T1000 (cell line): ENCODE results near the gene ACER3.
"Not testable (repeated sequence)": the region's sequence is repeated elsewhere in the genome, so short reads cannot be mapped to it uniquely, and the experiment has no call there.

Experiments
- DNase-seq: peaks from one replicate; lab custom pipeline; 2025; ENCODE audit warnings: mixed read lengths; lab: John Stamatoyannopoulos, UW

The ACER3 gene

DNA sequence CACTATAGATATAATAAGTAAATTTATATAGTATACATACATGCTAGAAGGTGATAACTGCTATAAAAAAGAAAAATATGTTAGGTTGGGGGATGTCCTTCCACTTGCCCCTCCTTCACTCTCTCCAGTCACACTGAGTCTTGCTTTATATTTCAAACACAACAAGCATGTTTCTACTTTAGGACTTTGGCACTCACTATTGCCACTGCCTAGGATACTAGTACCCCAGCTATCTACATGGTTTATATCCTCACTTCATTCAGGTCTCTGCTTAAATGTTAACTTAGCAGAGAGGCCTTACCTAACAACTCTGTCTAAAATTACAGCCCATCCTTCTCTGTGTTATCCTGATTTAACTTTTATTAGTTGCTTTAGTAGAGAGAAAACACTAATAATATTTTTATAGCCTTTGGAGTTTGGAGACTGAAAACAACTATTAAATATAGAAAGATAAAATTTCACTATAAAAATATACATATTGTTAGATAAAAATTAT is 134.4 kb downstream of the ACER3 start:
- no peak for DNase-seq

DNA sequence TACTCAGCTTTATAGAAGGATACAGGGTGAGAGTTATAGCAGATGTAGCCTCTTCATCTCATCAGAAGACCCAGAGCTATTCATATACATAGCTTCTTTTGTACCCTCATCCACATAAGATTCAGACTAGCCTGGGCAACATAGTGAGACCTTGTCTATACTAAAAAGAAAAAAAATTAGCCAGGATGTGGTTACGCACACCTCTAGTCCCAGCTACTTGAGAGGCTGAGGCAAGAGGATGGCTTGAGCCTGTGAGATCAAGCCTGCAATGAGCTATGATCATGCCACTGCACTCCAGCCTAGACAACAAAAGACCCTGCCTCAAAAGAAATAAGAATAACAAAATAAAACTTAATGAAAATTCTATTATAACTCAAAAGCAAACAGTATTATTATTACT is 136.8 kb downstream of the ACER3 start:
- DNase-seq = no peak

DNA sequence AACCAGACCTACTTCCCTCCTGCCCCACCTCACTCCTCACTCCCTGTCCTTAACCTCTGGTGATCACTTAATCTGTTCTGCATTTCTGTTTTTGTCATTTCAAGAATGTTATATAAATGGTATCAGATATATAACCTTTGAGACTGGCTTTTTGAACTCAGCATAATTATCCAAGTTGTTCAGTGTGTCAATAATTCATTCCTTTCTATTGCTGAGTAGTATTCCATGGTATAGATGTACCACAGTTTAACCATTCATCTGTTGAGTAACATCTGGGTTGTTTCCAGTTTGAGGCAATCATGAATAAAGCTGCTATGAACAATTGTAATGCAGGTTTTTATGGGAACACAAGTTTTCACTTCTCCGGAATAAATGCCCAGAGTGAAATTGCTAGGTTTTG is 138.9 kb downstream of the ACER3 start:
- DNase-seq = no peak

DNA sequence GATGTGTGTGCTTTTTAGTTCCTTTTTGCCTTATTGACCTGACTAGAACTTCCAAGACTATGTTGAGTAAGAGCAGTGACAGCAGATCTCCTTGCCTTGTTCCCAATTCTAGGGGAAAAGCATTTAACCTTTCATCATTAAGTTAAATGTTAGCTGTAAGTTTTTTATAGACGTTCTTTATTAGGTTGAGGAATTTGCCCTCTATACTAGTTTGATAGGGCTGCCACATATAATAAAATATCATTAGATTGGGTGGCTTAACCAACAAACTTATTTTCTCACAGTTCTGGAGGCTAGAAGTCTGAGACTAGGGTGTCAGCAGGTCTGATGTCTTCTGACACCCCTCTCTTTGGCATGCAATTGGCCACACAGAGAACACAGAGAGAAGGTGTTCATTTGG is 140.9 kb downstream of the ACER3 start:
- no peak for DNase-seq

DNA sequence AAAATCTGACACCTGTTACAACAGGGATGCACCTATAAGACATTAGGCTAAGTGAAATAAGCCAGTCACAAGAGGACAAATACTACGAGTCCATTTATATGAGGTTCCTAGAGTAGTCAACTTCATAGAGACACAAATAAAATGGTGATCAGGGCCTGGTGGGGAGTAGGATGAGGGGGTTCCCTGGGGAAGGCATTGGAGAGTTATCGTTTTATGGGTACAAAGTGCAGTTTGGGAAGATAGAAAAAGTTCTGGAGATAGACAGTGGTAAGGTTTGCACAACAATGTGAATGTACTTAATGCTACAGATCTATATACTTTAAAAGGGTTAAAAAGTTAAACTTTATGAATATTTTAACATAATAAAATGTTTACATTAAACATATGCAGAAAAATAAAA is 142.1 kb downstream of the ACER3 start:
- DNase-seq = no peak

DNA sequence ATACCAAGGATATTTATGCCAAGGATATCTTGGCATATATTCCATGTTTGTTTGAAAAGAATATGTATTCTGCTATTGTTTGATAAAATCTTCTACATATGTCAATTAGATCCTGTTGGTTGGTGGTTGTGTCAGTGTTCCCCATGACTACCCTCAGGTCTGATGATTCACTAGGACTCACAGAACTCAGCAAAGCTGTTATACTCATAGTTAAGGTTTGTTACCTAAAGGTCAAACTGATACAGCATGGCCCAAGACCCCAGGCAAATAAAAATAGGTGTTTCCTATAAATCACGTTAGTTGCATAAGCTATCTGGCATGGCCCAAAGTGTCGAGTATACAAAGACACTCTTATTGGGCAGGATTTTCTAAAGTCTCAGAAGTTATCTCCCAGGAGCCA is 143.2 kb downstream of the ACER3 start:
- DNase-seq = no peak

DNA sequence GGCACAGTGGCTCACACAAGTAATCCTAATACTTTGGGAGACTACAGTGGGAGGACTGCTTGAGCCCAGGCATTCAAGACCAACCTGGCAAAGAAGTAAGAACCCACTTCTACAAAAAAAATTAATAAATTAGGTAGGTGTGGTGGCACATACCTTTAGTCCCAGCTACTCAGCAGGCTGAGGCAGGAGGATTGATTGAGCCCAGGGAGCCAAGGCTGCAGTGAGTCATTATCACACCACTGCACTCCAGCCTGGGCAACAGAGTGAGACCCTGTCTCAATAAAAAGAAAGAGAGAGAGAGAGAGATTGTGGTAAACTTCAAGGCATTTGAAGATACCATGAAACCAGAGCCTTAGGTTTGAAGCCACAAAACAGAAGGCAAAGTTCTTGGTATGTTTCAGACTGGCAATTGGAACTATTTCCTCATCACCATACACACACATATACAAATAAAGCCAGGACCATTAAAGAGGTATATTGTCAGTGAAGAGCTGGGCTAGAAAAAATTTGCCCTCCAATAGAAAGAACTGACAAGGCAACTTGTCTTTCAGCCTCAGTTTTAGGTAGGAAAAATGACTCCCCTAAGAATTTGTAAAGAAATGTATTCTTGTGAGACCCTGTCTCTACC is 148.9 kb downstream of the ACER3 start:
- DNase-seq = no peak

DNA sequence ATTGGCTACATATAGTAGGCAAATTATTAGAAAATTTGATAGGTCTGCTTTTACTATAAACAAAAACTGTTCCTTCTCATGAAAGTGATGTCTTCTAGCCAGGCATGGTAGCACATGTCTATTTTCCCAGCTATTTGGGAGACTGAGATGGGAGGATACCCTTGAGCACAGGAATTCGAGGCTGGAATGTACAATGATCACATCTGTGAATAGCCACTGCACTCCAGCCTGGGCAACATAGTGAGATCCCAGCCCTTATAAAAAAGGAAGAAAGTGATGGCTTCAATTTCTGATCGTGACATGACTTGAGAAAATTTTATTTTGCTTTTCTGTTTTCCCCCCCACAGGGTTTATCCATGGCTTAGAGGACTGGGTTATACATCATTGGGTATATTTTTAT is 154.0 kb downstream of the ACER3 start:
- DNase-seq = no peak

DNA sequence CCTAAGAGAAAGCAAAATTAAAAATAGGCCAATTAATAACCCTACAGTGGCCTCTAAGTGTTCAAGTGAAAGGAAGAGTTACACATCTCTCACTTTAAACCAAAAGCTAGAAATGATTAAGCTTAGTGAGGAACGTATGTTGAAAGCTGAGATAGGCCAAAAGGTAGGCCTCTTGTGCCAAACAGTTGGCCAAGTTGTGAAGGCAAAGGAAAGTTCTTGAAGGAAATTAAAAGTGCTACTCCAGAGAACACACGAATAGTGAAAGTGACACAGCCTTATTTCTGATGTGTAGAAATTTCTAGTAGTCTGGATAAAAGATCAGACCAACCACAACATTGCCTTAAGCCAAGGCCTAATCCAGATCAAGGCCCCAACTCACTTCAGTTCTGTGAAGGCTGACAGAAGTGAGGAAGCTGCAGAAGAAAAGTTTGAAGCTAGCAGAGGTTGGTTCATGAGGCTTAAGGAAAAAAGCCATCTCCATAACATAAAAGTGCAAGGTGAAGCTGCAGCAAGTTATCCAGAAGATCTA is 157.7 kb downstream of the ACER3 start:
- DNase-seq = not testable (repeated sequence)

DNA sequence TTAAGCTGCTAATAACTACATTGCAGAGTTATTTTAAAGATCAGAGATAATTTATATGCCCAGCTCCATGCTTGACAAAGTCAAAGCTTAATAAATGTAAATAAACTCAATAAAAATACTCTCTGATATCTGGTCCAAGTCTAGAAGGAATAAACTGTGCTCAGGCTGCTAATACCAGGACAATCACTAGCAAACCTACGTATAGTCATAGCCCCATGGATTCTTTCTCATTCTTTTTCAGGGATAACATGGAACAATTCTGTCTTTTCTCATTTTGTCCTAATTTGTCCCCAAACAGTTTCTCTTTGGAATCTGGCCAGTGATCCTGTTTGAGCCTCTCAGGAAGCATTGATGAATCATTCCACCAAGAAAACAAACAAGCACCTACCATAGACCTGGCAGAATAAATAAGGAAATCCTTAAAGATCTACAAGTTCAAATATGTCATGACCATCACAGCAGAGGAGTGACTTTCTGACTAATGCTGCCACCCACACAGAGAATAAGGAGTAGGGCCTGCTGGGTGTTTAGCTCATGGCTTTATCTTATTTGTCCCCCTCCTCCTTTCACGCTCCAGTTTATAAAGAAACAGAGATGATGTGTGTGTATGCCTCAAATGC is 159.4 kb downstream of the ACER3 start:
- DNase-seq = no peak

DNA sequence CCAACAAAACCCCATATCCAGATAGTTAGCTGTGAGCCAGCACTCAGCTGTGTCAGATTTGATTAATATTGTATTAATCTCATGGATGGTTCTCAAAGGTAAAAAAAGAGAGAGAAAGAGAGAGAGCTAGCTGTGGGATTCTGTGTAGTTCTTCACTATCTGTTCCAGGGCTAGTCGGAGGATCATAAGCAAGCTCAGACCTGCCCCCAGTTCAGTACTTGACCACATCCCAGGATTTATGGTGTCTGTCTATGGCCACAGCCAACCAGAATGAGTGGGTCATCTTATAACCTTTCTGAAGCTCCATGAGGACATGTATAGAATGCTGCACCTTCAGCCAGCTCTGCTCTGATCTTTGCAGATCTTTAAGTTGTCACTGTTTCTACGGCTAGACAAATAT is 160.0 kb downstream of the ACER3 start:
- DNase-seq = no peak

DNA sequence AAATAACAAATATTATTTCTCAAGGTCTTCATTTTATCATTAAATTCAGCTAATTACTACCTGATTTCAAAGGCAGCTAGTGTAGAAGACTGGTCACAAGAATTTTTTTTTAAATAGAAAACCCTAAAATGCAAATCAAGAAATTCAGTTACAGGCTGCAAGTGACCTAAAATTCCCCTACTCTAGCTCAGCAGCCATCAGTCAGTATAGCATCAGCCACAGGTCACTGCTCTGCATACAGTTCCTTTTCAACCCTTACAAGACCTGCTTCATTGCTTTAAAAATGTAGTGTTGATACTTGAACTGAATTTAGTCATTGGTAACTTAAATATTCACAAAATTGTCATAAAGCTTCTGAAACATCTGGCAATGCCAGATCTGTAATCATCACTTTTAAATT is 164.0 kb downstream of the ACER3 start:
- no peak for DNase-seq

DNA sequence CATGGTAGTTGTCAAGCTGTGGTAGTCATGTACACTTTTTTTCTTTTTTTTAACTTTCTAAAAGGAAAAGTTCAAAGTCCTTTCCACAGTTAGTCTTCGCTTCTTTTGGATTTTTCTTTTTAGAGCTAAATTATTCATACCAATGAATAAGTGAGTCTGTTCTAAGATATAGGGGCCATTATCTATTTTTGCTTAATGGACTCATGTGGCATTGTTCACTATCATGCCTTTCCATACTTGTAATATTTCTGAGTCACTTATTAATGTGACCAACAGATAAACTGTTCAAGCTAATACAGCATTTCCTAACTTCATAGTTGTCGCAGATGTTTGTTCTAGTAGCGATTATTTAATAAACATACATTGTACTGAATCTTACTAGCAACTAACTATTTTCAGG is 165.5 kb downstream of the ACER3 start:
- DNase-seq = no peak

DNA sequence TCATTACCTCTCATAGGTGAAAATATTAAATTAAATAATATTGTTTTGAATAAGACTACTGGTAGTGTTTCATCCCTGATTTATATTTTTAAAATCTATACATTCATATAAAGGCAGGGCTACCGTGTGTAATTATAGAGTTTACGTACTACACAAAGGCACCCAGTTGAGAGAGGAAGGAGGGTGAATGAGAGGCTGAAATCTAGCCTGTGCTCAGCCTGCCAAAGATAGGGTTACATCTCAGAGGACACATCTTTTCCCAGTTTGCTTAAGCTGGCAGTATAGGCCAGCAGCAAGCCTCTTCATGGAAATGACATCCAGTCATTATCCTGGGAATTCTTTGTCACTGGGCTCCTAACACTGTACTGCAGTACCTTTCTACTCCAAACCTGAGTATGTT is 166.0 kb downstream of the ACER3 start:
- no peak for DNase-seq

DNA sequence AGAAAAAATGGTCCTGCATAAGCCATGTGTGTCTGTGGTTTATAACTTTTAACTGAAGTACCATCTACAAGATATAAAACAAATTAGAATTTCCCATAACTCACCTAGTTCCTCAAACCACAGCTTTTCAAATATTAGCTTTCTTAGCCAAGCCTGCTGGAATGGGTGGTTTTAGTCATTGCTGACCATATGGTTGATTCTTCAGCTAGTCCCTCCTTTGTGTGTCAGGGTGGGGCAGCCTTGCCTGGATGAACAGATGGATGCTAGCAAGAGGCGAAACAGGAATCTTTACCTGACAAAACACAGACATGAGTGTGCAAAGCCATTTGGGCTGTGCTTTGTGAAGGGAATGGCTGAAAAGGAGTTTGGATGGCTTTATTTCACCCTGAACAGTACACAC is 166.6 kb downstream of the ACER3 start:
- DNase-seq = no peak

DNA sequence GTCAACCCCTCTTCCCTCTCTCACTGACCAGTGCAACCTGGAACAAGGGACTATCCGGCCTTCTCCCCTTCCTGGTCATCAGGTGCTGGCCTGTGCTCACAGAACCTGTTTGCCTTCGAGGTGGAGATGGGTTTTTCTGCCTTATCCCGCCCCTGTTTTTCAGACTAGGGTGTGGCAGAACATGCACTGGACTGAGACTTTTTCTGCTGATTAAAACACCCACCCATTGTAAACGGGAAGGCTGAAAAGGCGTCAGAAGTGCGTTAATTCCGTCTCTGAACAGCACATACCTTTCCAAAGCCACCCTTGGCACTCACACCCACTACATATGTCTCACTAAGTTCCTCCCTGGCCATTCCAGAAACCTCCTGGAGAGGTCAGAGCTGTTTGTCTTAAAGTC is 169.1 kb downstream of the ACER3 start:
- no peak for DNase-seq

DNA sequence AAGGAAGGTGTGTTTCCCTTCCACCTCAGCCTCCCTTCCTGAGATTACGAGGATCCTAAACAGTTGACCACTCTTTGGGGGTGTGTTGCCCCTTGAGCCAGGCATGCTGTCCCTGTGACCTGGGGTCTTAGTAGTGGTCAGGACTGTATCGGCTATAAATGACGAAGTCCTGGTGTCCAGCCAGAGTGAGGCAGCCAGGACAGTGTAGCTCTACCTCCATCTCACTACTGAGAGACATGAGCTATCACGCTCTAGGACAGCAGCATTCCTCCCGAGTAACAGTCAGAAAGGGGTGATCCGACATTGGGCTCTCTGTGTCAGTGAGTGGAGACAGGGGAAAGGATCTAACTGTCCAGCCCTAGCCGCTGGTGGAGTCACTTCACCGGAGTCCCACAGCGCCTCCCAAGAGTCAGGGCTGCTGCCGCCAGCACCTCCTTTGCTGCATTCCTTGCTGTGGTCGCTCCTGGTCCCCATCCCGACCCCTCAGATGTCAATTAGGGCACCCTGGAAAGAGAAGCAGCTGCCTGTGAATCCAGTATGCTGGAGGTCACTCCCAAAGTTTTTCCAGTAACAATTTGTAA is 170.2 kb downstream of the ACER3 start:
- no peak for DNase-seq

DNA sequence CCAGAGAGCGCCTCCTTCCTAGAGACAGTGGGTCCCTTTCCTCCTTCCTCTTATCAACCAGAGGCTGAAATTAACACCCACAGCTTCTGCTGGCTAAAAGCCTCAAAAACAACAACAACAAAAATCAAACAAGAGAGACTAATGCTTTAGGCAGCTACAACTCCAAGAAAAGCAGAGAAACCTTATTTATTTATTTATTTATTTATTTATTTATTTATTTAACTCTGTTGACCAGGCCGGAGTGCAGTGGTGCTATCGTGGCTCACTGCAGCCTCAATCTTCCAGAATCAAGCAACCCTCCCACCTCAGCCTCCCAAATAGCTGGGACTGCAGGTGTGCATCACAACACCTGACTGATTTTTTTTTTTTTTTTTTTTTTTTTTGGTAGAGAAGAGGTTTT is 170.9 kb downstream of the ACER3 start:
- no peak for DNase-seq

DNA sequence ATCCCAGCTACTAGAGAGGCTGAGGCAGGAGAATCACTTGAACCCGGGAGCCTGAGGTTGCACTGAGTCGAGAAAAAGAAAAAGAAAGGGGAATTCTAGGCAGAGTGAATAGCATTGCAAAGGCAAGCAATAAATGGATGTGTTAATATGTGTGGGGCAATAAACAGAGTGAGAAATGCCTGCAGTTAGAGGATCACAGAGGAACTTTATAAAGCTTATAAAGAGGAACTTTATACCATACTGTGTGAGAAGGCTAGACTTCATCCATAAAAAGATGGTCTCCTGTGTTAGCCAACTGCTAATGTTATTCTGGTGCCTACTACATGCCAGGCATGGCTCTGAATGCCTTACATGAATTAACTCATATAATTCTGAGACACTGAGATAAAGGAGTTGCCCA is 174.3 kb downstream of the ACER3 start:
- DNase-seq = no peak

DNA sequence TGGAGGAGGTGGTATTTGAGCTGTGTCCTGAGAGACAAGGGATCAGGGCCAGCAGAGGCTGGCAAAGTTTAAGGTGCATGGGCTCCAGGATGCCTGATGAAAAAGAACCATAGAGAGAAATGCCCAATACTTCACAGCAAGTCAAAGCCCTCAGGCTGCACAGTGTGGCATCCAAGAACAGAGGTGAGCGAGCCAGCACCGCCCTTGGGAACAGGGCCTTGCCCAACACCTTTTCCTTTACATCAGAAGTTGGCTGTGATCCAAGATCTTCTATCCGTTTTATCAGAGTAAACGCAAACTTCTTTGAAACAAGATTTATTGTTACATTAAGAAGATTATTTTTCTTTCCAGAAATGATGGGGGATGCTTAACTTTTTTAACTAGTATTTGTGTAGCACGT is 174.9 kb downstream of the ACER3 start:
- no peak for DNase-seq

DNA sequence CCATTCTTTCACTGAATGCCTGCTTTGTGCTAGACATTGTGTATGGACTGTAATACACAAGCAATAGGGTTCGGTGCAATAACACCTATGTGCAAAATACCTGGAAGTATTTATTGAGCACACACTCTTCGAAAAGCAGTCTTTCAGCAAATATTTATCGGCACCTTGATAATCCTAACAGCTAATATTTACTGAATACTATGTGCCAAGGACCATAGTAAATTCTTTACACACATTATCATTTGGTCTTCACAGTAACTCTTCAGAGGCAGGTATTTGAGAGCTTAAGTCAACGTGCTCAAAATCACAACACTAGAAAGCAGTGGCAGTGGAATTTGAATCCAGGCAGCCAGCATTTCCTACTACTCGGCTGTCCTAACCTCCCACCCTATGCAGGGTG is 175.7 kb downstream of the ACER3 start:
- no peak for DNase-seq

DNA sequence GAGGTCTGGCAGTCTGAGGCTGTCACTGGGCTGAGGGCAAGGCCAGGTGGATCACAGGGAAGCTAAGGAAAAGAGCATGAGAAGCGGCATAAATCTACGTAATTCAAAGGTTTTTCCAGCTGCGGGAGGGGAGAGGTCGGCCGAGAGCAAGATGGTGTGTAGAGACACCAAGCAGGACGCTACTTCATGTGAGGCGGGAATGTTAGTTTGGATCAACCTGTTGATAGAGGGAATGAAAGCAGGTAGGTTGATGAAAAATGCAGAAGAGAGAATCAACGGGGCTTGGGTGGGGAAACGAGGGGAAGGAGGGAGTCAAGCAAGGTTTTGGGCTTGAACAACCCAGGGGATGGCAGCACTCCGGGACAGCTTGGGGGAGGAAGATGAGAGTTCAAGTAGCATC is 176.3 kb downstream of the ACER3 start:
- no peak for DNase-seq

DNA sequence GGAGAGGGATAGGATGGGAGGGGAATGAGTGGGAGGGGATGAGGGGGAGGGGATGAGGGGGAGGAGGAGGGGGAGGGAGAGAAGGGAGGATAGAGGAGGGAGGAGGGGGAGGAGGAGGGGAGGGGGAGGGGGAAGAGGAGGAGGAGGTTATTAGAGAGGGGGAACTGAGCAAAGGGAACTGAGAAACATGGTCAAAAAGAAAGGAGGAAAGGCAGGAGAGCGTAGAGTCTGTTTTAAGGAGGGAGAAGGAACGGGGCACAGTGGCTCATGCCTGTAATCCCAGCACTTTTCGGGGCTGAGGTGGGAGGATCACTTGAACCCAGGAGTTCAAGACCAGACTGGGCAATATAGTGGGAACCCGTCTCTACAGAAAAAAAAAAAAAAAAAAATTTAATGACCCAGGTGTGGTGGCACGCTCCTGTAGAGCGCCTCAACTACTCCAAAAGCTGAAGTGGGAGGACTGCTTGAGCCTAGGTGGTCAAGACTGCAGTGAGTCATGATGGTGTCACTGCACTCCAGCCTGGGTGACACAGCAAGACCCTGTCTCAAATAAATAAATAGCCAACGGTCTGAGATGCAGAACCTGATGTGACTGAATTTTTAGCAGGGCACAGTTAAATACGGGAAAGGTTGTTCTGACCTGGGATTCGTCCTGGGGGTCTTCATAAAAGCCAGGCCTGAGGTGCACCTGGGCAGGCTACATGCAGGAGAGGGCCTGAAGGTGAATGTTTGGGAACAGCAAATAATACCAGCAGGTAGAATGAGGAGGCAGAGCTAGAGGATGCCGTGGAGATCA is 177.5 kb downstream of the ACER3 start:
- DNase-seq = no peak
